ENCODE measurements around the gene NR1I2. TPM values are rescaled to one million over a fixed set of nuclear protein-coding genes. Genes with fewer than 3 reads are reported as not detected.

Gene NR1I2
- total RNA-seq, 1 experiment from 2014 or later: 0.87 TPM

DNA sequence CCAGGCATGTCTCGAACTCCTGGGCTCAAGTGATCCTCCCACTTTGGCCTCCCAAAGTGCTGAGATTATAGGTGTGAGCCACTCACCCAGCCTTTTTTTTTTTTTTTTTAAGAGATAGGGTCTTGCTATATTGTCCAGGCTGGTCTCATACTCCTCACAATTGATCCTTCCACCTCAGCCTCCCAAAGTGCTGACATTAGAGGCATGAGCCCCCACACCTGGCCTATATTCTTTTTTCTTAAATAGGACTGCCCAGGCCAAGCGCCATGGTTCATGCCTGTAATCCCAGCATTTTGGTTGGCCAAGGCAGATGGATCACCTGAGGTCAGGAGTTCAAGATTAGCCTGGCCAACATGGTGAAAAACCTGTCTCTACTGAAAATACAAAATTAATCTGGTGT, 12.5 kb downstream of the NR1I2 start:
- no peaks in the 10 kb centered on the region for H3K36me3 ChIP-seq (replicated peaks; ENCODE audit: control insufficient read depth, insufficient read depth, low read length)
- no peak for DNase-seq
- H3K4me3 ChIP-seq (ENCODE audit: insufficient read depth, low read depth, low read length): no peak overlapping the region
- no peaks in the 10 kb centered on the region for H3K27me3 ChIP-seq (ENCODE audit: control insufficient read depth, insufficient read depth, low read length)

DNA sequence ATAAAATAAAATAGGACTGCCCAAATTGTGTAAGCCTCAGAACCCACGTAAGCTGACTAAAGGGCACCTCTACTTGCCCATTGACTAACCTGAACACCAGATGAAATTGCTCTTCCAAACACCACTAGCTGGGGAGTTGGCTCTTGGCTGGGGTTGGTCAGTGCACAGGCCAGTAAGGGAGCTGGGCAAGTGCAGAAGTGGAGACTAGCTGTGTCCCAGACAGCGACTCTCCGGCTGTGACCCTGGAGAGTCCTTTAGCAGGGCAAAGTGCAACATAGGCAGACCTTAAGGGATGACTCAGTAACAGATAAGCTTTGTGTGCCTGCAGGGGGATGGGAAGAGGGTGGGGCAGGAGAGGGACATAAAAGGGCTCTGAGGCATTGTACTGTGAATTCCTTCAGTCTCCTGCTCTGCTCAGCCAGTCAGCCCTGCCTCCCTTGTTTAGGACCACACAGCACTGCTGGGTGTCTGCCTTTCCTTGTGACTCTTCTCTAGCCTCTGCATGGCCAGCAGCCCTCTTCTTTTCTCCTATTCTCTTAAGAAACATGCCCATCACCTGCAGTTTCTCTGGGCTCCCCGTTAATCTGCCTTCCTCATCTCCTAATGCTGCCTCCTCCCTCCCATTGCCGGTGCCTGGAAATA, 13.2 kb downstream of the NR1I2 start:
- Histone ChIP-seq H3K4me3 (ENCODE audit: insufficient read depth, low read depth, low read length) (no peak overlapping the region), H3K36me3 (replicated peaks; ENCODE audit: control insufficient read depth, insufficient read depth, low read length) (no peaks in the 10 kb centered on the region), H3K27me3 (ENCODE audit: control insufficient read depth, insufficient read depth, low read length) (no peaks in the 10 kb centered on the region)
- peak; percentile 78 for DNase-seq

DNA sequence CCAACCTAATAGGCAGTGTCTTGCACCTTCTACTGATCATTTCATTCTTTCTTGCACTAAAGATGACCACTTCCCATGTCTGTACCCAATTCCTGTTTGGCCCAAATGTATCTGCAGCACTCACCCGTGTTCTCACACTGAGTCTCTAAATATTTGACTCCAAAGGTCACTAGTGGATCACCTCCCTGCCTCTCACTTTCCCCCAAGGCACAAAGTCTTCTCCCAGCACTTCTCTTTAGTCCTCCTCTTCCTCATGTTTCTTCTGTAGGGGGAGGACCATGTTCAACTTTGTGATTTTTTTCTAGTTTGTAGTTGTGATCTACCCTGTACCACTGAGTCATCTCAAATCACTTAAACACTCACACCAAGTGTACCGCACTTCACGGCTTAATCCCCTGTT, 13.9 kb downstream of the NR1I2 start:
- DNase-seq: no peak
- Histone ChIP-seq H3K27me3 (ENCODE audit: control insufficient read depth, insufficient read depth, low read length) (no peaks in the 10 kb centered on the region), H3K36me3 (replicated peaks; ENCODE audit: control insufficient read depth, insufficient read depth, low read length) (no peaks in the 10 kb centered on the region), H3K4me3 (ENCODE audit: insufficient read depth, low read depth, low read length) (no peak overlapping the region)

DNA sequence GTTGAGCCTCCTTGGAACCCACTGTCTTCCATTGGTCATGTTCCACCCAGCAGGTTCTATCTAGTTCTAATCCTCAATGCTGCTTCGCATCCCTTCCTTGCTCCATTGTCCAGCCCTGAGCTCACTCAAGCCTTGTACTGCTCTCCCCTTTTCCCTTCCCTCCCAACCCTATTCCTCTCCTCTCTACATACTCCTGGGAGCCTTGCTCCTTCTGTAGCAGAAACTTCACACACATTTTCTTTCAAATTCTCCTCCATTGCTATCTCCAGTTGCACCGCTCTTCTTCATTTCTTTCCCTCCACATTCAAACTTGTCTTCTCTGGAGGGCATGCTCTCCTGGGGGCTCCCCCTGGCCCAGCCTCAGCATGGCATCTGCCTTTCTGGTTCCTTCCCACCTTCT, 14.5 kb downstream of the NR1I2 start:
- H3K4me3 ChIP-seq (ENCODE audit: insufficient read depth, low read depth, low read length): no peak overlapping the region
- DNase-seq: no peak
- H3K27me3 ChIP-seq (ENCODE audit: control insufficient read depth, insufficient read depth, low read length): no peaks in the 10 kb centered on the region
- no peaks in the 10 kb centered on the region for H3K36me3 ChIP-seq (replicated peaks; ENCODE audit: control insufficient read depth, insufficient read depth, low read length)

DNA sequence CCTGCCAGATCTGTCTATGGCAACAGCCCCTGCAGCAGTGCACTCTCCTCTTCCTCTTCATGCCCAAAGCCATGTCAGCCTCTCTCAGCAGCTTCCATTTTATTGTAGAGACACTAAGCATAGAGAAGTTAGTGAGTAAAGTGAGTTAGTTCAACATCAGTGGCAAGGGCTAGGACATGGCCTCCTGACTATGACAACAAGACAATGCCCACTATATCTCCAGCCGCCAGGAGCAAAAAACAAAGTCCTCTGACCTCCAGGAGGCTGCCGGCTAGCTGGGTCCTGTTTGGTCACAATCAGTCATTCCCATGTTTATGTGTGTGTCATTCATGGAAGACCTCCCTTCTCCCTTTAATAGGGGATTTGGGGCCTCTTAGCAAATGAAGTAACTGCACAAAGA, 14.9 kb downstream of the NR1I2 start:
- Histone ChIP-seq H3K27me3 (ENCODE audit: control insufficient read depth, insufficient read depth, low read length) (no peaks in the 10 kb centered on the region), H3K36me3 (replicated peaks; ENCODE audit: control insufficient read depth, insufficient read depth, low read length) (no peaks in the 10 kb centered on the region), H3K4me3 (ENCODE audit: insufficient read depth, low read depth, low read length) (no peak overlapping the region)
- DNase-seq: no peak

DNA sequence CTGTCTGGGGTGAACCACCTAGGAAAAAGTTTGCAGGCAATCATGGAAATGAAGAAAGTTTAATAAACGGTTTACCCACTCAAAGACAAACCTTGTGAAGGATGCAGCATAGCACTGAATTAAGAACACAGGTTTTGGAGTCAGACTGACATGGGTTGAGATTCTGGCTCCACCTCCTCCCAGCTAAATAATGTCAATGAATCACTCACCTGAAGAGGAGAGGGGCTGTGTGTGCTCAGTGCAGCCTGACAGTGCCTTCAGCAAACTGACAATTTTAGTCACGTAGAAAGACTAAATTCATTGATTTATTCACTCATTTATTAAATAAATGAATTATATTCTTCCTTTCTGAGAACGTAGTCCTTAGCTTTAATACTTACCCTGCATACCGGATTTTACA, 18.9 kb downstream of the NR1I2 start:
- Histone ChIP-seq H3K36me3 (replicated peaks; ENCODE audit: control insufficient read depth, insufficient read depth, low read length) (no peaks in the 10 kb centered on the region), H3K4me3 (ENCODE audit: insufficient read depth, low read depth, low read length) (no peak overlapping the region), H3K27me3 (ENCODE audit: control insufficient read depth, insufficient read depth, low read length) (no peaks in the 10 kb centered on the region)
- no peak for DNase-seq

DNA sequence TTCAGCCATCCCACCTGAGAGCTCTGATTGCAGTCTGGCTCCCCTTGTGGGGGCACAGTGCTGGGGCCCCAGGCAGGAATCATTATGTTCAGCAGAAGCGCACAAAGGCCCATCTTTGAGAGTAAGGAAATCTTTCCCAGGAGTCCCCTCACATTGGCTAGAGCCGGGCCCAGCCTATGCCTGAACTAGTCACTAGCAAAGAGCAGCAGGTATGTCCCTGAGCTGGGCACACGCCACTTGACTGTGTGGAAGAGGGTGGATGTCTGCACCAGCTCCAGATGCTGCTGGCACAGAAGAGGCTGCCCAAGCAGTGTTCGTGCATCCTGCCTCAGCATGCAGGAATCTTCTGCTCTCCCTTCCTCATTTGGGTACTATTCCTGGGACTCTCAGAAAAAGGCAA, 26.3 kb downstream of the NR1I2 start:
- Histone ChIP-seq H3K36me3 (replicated peaks; ENCODE audit: control insufficient read depth, insufficient read depth, low read length) (no peaks in the 10 kb centered on the region), H3K27me3 (ENCODE audit: control insufficient read depth, insufficient read depth, low read length) (no peaks in the 10 kb centered on the region; the same call in 1 of the 2 replicates), H3K4me3 (ENCODE audit: insufficient read depth, low read depth, low read length) (no peak overlapping the region)
- no peak for DNase-seq

DNA sequence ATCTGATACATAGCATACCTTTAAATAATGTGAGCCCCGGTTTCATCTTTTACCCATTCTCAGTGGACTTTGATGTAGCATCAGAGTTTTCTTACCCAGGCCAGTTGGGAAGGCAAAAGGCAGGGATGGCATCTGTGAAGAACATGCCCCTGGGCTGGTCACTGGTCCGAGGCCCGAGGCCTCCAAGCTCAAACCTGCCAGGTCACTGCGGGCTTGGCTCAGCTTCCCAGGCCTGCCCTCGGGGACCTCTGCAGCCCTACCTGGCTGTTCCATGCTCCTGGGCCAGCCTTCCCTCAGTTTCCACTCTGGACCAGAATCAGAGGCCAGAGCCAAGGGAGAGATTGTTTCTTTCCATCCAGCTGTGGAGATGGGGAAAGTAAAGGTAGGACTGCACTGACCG, 26.9 kb downstream of the NR1I2 start:
- no peak for DNase-seq
- H3K27me3 ChIP-seq (ENCODE audit: control insufficient read depth, insufficient read depth, low read length): no peaks in the 10 kb centered on the region; the same call in 1 of the 2 replicates
- no peak overlapping the region for H3K4me3 ChIP-seq (ENCODE audit: insufficient read depth, low read depth, low read length)

DNA sequence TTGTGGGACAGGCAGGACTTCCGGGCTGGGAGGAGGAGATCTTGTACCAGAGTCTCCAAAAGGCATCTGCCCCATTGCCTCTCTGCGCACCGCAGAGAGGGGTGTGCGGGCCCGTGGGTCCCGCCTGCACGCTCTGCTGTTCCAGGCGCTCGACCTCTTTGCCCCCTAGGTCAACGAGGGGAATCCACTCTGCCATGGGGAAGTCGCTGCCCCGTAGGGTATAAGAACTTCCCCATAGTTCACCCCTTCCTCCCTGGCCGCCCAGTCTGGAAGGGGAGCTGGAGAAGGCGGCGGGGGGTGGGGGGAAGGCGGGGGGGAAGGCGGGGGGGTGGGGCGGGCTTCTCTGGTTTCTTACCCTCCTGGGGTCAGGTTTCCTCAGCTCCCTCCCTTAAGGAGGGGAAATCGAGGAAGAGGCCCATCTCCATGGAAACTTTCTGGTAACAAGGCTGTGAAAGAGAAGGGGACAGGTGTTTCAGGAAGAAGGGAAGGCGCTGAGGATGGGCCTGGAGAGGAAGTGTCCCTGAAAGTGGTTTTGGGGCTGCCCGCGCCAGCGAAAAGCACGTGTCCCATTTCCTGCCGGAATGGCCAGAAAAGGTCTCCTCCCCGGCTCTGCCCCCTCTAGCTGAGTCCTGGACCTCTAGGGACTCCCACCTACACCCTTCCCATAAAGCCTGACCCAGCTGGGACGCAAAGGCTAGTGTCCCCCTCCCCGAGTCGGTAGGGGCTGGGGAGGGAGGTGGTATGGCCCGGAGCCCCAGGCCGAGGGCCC, 27.5 kb downstream of the NR1I2 start:
- no peaks in the 10 kb centered on the region for H3K36me3 ChIP-seq (replicated peaks; ENCODE audit: control insufficient read depth, insufficient read depth, low read length)
- peak overlapping the region; percentile 46 for H3K4me3 ChIP-seq (ENCODE audit: insufficient read depth, low read depth, low read length)
- no peaks in the 10 kb centered on the region; the same call in 1 of the 2 replicates for H3K27me3 ChIP-seq (ENCODE audit: control insufficient read depth, insufficient read depth, low read length)
- DNase-seq: peak; percentile 60

More for the DNA sequence above, 26.9 kb downstream of the NR1I2 start:
- no peaks in the 10 kb centered on the region for H3K36me3 ChIP-seq (replicated peaks; ENCODE audit: control insufficient read depth, insufficient read depth, low read length)

DNA sequence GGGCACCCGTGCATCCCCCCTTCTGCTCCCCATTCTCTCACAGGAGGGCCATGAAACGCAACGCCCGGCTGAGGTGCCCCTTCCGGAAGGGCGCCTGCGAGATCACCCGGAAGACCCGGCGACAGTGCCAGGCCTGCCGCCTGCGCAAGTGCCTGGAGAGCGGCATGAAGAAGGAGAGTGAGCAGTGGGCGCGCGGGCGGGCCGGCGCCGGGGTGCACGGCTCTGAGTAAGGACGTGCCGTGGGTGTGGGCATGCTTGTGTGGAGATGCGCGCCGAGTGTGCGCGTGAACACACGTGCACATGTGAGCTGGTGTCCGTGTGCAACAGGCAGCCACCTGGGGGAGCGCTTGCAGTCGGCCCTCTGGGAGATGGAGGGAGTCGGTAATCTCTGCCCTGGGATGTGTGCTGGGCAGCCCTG, 28.1 kb downstream of the NR1I2 start:
- peak overlapping the region; percentile 46 for H3K4me3 ChIP-seq (ENCODE audit: insufficient read depth, low read depth, low read length)
- no peak for DNase-seq
- no peaks in the 10 kb centered on the region for H3K36me3 ChIP-seq (replicated peaks; ENCODE audit: control insufficient read depth, insufficient read depth, low read length)
- H3K27me3 ChIP-seq (ENCODE audit: control insufficient read depth, insufficient read depth, low read length): no peaks in the 10 kb centered on the region; the same call in 1 of the 2 replicates

DNA sequence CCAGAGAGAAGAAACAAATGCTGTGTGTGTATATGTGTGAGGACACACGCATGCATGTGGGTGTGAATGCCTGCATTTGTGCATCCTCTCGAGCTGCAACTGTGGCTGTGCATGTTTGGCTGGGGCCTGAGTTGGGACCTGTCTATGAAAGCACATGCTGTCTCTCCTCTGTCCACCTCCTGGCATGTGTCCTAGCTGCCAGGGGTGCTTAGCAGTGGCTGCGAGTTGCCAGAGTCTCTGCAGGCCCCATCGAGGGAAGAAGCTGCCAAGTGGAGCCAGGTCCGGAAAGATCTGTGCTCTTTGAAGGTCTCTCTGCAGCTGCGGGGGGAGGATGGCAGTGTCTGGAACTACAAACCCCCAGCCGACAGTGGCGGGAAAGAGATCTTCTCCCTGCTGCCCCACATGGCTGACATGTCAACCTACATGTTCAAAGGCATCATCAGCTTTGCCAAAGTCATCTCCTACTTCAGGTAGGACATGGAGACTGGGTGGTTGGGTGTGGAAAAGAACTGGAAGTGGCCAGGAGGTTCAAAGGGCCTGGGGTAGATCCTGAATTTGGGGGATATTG, 30.7 kb downstream of the NR1I2 start:
- Histone ChIP-seq H3K27me3 (ENCODE audit: control insufficient read depth, insufficient read depth, low read length) (no peaks in the 10 kb centered on the region; the same call in 1 of the 2 replicates), H3K4me3 (ENCODE audit: insufficient read depth, low read depth, low read length) (no peak overlapping the region), H3K36me3 (replicated peaks; ENCODE audit: control insufficient read depth, insufficient read depth, low read length) (no peaks in the 10 kb centered on the region)
- no peak for DNase-seq

DNA sequence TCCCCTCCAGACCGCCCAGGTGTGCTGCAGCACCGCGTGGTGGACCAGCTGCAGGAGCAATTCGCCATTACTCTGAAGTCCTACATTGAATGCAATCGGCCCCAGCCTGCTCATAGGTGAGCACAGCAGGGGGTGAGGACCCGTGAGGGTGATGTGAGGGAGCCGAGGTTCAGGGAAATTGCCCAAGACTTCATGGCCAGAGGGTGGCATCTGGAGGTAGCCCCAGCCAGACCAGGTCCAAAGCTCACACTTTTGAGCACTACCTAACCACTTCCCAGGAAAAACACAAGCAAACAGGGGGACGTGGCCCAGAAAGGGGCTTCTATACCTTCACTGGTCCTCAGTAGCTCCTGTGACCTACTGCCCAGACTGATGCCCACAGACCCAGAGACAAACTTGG, 33.8 kb downstream of the NR1I2 start:
- DNase-seq: no peak
- Histone ChIP-seq H3K36me3 (replicated peaks; ENCODE audit: control insufficient read depth, insufficient read depth, low read length) (no peaks in the 10 kb centered on the region), H3K4me3 (ENCODE audit: insufficient read depth, low read depth, low read length) (no peak overlapping the region), H3K27me3 (ENCODE audit: control insufficient read depth, insufficient read depth, low read length) (no peaks in the 10 kb centered on the region)

DNA sequence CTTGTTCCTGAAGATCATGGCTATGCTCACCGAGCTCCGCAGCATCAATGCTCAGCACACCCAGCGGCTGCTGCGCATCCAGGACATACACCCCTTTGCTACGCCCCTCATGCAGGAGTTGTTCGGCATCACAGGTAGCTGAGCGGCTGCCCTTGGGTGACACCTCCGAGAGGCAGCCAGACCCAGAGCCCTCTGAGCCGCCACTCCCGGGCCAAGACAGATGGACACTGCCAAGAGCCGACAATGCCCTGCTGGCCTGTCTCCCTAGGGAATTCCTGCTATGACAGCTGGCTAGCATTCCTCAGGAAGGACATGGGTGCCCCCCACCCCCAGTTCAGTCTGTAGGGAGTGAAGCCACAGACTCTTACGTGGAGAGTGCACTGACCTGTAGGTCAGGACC, 35.2 kb downstream of the NR1I2 start:
- no peaks in the 10 kb centered on the region for H3K27me3 ChIP-seq (ENCODE audit: control insufficient read depth, insufficient read depth, low read length)
- H3K36me3 ChIP-seq (replicated peaks; ENCODE audit: control insufficient read depth, insufficient read depth, low read length): no peaks in the 10 kb centered on the region
- no peak for DNase-seq
- H3K4me3 ChIP-seq (ENCODE audit: insufficient read depth, low read depth, low read length): no peak overlapping the region

DNA sequence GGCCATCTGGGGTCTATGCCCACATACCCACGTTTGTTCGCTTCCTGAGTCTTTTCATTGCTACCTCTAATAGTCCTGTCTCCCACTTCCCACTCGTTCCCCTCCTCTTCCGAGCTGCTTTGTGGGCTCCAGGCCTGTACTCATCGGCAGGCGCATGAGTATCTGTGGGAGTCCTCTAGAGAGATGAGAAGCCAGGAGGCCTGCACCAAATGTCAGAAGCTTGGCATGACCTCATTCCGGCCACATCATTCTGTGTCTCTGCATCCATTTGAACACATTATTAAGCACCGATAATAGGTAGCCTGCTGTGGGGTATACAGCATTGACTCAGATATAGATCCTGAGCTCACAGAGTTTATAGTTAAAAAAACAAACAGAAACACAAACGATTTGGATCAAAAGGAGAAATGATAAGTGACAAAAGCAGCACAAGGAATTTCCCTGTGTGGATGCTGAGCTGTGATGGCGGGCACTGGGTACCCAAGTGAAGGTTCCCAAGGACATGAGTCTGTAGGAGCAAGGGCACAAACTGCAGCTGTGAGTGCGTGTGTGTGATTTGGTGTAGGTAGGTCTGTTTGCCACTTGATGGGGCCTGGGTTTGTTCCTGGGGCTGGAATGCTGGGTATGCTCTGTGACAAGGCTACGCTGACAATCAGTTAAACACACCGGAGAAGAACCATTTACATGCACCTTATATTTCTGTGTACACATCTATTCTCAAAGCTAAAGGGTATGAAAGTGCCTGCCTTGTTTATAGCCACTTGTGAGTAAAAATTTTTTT, 35.9 kb downstream of the NR1I2 start:
- no peak for DNase-seq
- Histone ChIP-seq H3K36me3 (replicated peaks; ENCODE audit: control insufficient read depth, insufficient read depth, low read length) (no peaks in the 10 kb centered on the region), H3K27me3 (ENCODE audit: control insufficient read depth, insufficient read depth, low read length) (no peaks in the 10 kb centered on the region), H3K4me3 (ENCODE audit: insufficient read depth, low read depth, low read length) (no peak overlapping the region)

All from H7 (cell line).